Keratinocyte (primary cell): Measurements from ENCODE around the gene MIEN1. TPM values are rescaled to one million over a fixed set of nuclear protein-coding genes. Genes with fewer than 3 reads are reported as not detected.

Source experiments
- DNase-seq: peaks from one replicate; pipeline ENCODE4 v3.0.0-alpha.2; 2011; ENCODE audit warnings: low read depth, missing footprints, low spot score
- FAIRE-seq: peaks from 2 replicates; lab custom pipeline; 2011; peaks lifted over from hg19 to GRCh38; lab: Jason Lieb, UNC
- H2AFZ ChIP-seq: 2 replicates; pipeline ENCODE4 v1.6.0; 2012; ENCODE audit warnings: low read length, control low read depth, inconsistent platforms; ENCODE audit not compliant: control insufficient read depth
- H3K27ac ChIP-seq: 2 replicates; pipeline ENCODE4 v1.5.1; 2011; ENCODE audit warnings: low read length; ENCODE audit not compliant: control insufficient read depth, insufficient read depth
- H3K27me3 ChIP-seq: 3 replicates; pipeline ENCODE4 v1.6.0; 2011; ENCODE audit warnings: low read length; ENCODE audit not compliant: control insufficient read depth, insufficient read depth; ENCODE audit errors: extremely low read depth
- H3K36me3 ChIP-seq, 2 experiments: 2 replicates in 1 of 2; 3 replicates in 1 of 2; pipeline ENCODE4 v1.5.1; 2011; ENCODE audit warnings: low read length in 2 of 2, mild to moderate bottlenecking in 1 of 2; ENCODE audit not compliant: control insufficient read depth in 2 of 2, insufficient read depth in 2 of 2; ENCODE audit errors: extremely low read depth in 1 of 2
- H3K4me1 ChIP-seq: 3 replicates; pipeline ENCODE4 v1.5.1; 2011; ENCODE audit warnings: low read length; ENCODE audit not compliant: control insufficient read depth, insufficient read depth; ENCODE audit errors: extremely low read depth
- H3K4me2 ChIP-seq: 3 replicates; pipeline ENCODE4 v1.6.0; 2011; ENCODE audit warnings: low read depth, low read length; ENCODE audit not compliant: control insufficient read depth, insufficient read depth; ENCODE audit errors: extremely low read depth
- H3K4me3 ChIP-seq, 3 experiments: fragments of 200-600 bp in 1 of 3; sonication (generic) in 1 of 3; 2 replicates in 2 of 3; 3 replicates in 1 of 3; pipeline ENCODE4 v1.5.1; 2011 to 2016; ENCODE audit warnings: low read length in 3 of 3, mild to moderate bottlenecking in 3 of 3, control low read depth in 2 of 3, inconsistent platforms in 1 of 3, low read depth in 1 of 3, mixed read lengths in 1 of 3, mixed run types in 1 of 3, moderate library complexity in 1 of 3; ENCODE audit not compliant: control insufficient read depth in 2 of 3, insufficient read depth in 2 of 3; ENCODE audit errors: extremely low read depth in 1 of 3
- H3K79me2 ChIP-seq: 2 replicates; pipeline ENCODE4 v1.6.0; 2012; ENCODE audit warnings: low read length; ENCODE audit not compliant: control insufficient read depth, insufficient read depth
- H3K9ac ChIP-seq: 3 replicates; pipeline ENCODE4 v1.6.0; 2011; ENCODE audit warnings: low read length; ENCODE audit not compliant: control insufficient read depth, insufficient read depth; ENCODE audit errors: extremely low read depth
- H3K9me1 ChIP-seq: 3 replicates; pipeline ENCODE4 v1.6.0; 2011; ENCODE audit warnings: low read length; ENCODE audit not compliant: control insufficient read depth, insufficient read depth; ENCODE audit errors: extremely low read depth
- H3K9me3 ChIP-seq: 2 replicates; pipeline ENCODE4 v1.5.1; 2012; ENCODE audit warnings: low read depth, low read length; ENCODE audit not compliant: control insufficient read depth
- H4K20me1 ChIP-seq: 3 replicates; pipeline ENCODE4 v1.6.0; 2011; ENCODE audit warnings: low read length; ENCODE audit not compliant: control insufficient read depth, insufficient read depth; ENCODE audit errors: extremely low read depth
- EZH2 ChIP-seq: IDR thresholded peaks from one replicate; pipeline ENCODE4 v1.6.1; 2012; ENCODE audit warnings: inconsistent platforms, mild to moderate bottlenecking, low read length, moderate library complexity
- dilution Hi-C: fragments of 300-500 bp; cut with MboI; formaldehyde crosslinking; loops from one replicate; pipeline ENCODE4 v1.7.0; 2020; ENCODE audit warnings: low sequenced_read_pairs; ENCODE audit not compliant: extremely low pct_ligation_motif_present
- polyA plus RNA-seq, 5 experiments: library from polyadenylated mRNA; depleted of rRNA in 3 of 5; stranded (reverse) in 3 of 5; stranded (forward) in 1 of 5; unstranded in 1 of 5; fragments of >200 nt; gene quantifications; 1 replicate in 1 of 5; 2 replicates in 3 of 5; 3 replicates in 1 of 5; pipeline versions ENCODE4 v1.2.1 to v1.2.3, GENCODE V29; 2011 to 2012; ENCODE audit warnings: missing spikeins in 2 of 5, low read depth in 1 of 5, low replicate concordance in 1 of 5
- TF ChIP-seq, protein P1 (sequence below), 3 experiments: IDR thresholded peaks in 1 of 3; conservative IDR thresholded peaks in 1 of 3; optimal IDR thresholded peaks in 1 of 3; 2 replicates in 2 of 3; 3 replicates in 1 of 3; pipeline versions ENCODE3 to v1.5.1; 2011; ENCODE audit warnings: low read length in 3 of 3, mild to moderate bottlenecking in 3 of 3, moderate library complexity in 2 of 3, control low read depth in 1 of 3, inconsistent platforms in 1 of 3; ENCODE audit not compliant: insufficient read depth in 2 of 3; ENCODE audit errors: extremely low read depth in 1 of 3

Gene MIEN1
- polyA plus RNA-seq, 1 donor (not counting 4 experiments of a cell fraction or from before 2014, with no cell fraction given), result 38.4 TPM

DNA sequence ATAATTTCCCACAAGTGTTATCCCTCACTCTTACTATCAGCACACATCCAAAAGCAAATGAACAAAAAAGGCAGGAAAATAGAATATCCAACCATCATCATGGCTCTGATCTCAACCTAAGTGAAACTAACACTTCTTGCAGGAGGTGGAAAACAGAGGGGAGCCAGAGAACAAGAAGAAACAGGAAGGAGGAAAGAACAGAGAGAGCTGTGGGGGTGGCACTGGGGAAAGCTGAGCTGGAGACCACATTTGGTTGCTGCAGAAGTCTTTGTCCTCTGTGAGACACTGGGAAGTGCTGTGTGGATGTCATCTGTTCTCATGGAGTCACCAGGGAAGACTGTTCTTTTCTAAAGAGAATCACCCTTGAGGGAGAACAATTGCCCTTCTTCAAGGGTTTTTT lies 42.1 kb upstream of the MIEN1 start:
- Histone ChIP-seq H3K9me1 (no peaks in the 10 kb centered on the region), H3K4me3 (no peak overlapping the region), H3K27me3 (peaks cover 50% of the 10 kb centered on the region), H3K4me1 (peaks cover 19% of the 10 kb centered on the region), H3K9me3 (no peaks in the 10 kb centered on the region), H4K20me1 (no peaks in the 10 kb centered on the region), H3K9ac (no peak overlapping the region), H3K36me3 (no peaks in the 10 kb centered on the region), H2AFZ (no peak overlapping the region), H3K79me2 (no peaks in the 10 kb centered on the region), H3K4me2 (no peak overlapping the region), H3K27ac (no peak overlapping the region)
- TF ChIP-seq EZH2, result no peak
- TF ChIP-seq, protein P1, sequence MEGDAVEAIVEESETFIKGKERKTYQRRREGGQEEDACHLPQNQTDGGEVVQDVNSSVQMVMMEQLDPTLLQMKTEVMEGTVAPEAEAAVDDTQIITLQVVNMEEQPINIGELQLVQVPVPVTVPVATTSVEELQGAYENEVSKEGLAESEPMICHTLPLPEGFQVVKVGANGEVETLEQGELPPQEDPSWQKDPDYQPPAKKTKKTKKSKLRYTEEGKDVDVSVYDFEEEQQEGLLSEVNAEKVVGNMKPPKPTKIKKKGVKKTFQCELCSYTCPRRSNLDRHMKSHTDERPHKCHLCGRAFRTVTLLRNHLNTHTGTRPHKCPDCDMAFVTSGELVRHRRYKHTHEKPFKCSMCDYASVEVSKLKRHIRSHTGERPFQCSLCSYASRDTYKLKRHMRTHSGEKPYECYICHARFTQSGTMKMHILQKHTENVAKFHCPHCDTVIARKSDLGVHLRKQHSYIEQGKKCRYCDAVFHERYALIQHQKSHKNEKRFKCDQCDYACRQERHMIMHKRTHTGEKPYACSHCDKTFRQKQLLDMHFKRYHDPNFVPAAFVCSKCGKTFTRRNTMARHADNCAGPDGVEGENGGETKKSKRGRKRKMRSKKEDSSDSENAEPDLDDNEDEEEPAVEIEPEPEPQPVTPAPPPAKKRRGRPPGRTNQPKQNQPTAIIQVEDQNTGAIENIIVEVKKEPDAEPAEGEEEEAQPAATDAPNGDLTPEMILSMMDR (optimal IDR thresholded peaks at IDR 0.05 in 1 of 3, IDR thresholded peaks at IDR 0.05 in 1 of 3, conservative IDR thresholded peaks at IDR 0.05 in 1 of 3; ENCODE audit: extremely low read depth in 1 of 3, insufficient read depth in 2 of 3, low read length in 3 of 3), result no peak
- no peak for FAIRE-seq
- no peak for DNase-seq
- dilution Hi-C loops, result no loop called here

DNA sequence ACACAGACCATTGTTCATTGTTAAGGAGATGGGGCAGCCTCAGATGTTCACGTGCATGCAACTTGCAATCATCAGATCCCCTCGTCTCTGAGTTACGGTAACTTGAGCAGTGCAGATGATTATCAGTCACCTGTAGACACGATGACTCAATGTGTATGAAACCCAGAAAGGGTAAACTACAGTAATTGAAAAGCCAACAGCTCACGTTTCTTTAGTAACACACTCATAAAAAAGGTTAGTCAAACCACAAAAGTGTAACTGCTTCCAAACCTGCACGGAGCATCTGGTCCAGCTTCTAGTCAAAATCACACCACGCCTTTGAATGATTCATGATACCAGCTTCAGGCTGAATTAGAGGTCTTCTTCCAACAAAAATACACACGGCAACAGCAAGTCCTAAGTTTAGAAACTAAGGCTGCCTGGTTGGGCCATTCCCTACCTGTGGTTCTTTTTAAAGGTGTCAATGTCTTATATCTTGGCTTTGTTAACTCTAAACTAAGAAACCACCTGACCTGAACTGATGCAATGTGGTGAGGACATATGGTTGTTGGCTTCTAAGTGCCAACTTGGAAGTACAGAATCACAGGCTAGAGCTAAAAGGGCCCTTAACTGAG lies 39.7 kb upstream of the MIEN1 start:
- H3K27ac ChIP-seq, result peak overlapping the region; percentile 16
- peak overlapping the region; percentile 45 for H3K4me2 ChIP-seq
- DNase-seq, result peak; percentile 86

More for the DNA sequence above, 39.7 kb upstream of the MIEN1 start:
- Histone ChIP-seq H4K20me1 (peaks cover 3% of the 10 kb centered on the region), H3K27me3 (peaks cover 70% of the 10 kb centered on the region), H3K79me2 (no peaks in the 10 kb centered on the region), H3K36me3 (no peaks in the 10 kb centered on the region), H3K4me3 (no peak overlapping the region), H3K4me1 (peaks cover 19% of the 10 kb centered on the region), H3K9me1 (no peaks in the 10 kb centered on the region), H2AFZ (no peak overlapping the region), H3K9me3 (peaks cover 10% of the 10 kb centered on the region), H3K9ac (no peak overlapping the region)
- FAIRE-seq, result peak; percentile 98
- dilution Hi-C loops, result no loop called here
- TF ChIP-seq, protein P1 (optimal IDR thresholded peaks at IDR 0.05 in 1 of 3, IDR thresholded peaks at IDR 0.05 in 1 of 3, conservative IDR thresholded peaks at IDR 0.05 in 1 of 3; ENCODE audit: extremely low read depth in 1 of 3, insufficient read depth in 2 of 3, low read length in 3 of 3), result no peak
- TF ChIP-seq EZH2, result no peak
